Measurements from ENCODE around the gene AFAP1. TPM values are rescaled to one million over a fixed set of nuclear protein-coding genes. Genes with fewer than 3 reads are reported as not detected.

AFAP1 gene
- total and polyA plus RNA-seq, 2 of the 8 experiments (the other 6 are each of a cell fraction or from before 2014, with no cell fraction given), result 3.6 to 18.2 TPM

GRCh38 chr4:7800410-7800809 lies 139.3 kb downstream of the AFAP1 start:
- Histone ChIP-seq H2AK5ac (ENCODE audit: low read depth, low read length) (no peak overlapping the region), H3K79me1 (ENCODE audit: low read depth, low read length) (no peaks in the 10 kb centered on the region), H3K4ac (replicated peaks; ENCODE audit: insufficient read length, low read depth, low read length) (no peak overlapping the region), H2BK120ac (replicated peaks; ENCODE audit: low read depth, low read length) (no peak overlapping the region), H3K36me3 (ENCODE audit: control insufficient read depth in 2 of 4, insufficient read depth in 4 of 4, low read length in 3 of 4) (peaks cover 0 to 8% (median 4%) of the 10 kb centered on the region in 4 experiments; a peak in 6 of 8 replicates), H3K18ac (ENCODE audit: extremely low read depth, low read length) (no peak overlapping the region), H3K14ac (ENCODE audit: insufficient read length) (no peak overlapping the region), H3K27ac (ENCODE audit: low read depth, low read length) (no peak overlapping the region), H3K23ac (ENCODE audit: insufficient read length) (no peak overlapping the region), H4K20me1 (replicated peaks in 1 of 2; ENCODE audit: control insufficient read depth in 1 of 2, insufficient read depth in 2 of 2, low read length in 2 of 2) (no peaks in the 10 kb centered on the region), H3K9me3 (ENCODE audit: insufficient read depth in 2 of 2, low read depth in 1 of 2, low read length in 1 of 2) (peaks cover 4 to 6% of the 10 kb centered on the region in 2 experiments; a peak in 2 of 4 replicates), H4K5ac (ENCODE audit: insufficient read length, low read depth, low read length) (no peak overlapping the region), H4K8ac (ENCODE audit: extremely low read depth, insufficient read depth, low read length) (no peak overlapping the region), H2AFZ (ENCODE audit: low read length) (no peak overlapping the region), H2BK12ac (ENCODE audit: low read depth, low read length) (no peak overlapping the region), H3K9ac (replicated peaks in 1 of 4; ENCODE audit: extremely low read depth in 1 of 4, low read depth in 3 of 4, low read length in 3 of 4) (no peak overlapping the region), H3K4me2 (ENCODE audit: insufficient read depth in 1 of 2, low read depth in 2 of 2, low read length in 2 of 2) (no peak overlapping the region), H2BK5ac (ENCODE audit: low read depth, low read length) (no peak overlapping the region), H3K56ac (replicated peaks; ENCODE audit: insufficient read length, low read depth, low read length) (no peak overlapping the region), H4K91ac (replicated peaks; ENCODE audit: insufficient read length, low read length) (no peak overlapping the region), H3K79me2 (ENCODE audit: control insufficient read depth in 1 of 2, insufficient read depth in 2 of 2, low read length in 2 of 2) (no peaks in the 10 kb centered on the region), H2BK15ac (ENCODE audit: low read length) (no peak overlapping the region), H3K23me2 (ENCODE audit: low read depth, low read length) (no peaks in the 10 kb centered on the region), H3K4me1 (replicated peaks in 1 of 4; ENCODE audit: control insufficient read depth in 3 of 4, insufficient read depth in 4 of 4, low read length in 3 of 4) (peaks cover 1 to 3% (median 3%) of the 10 kb centered on the region in 4 experiments; a peak in 4 of 7 replicates), H3K27me3 (replicated peaks in 1 of 4; ENCODE audit: control insufficient read depth in 3 of 4, extremely low read depth in 1 of 4, insufficient read depth in 3 of 4, low read length in 3 of 4) (no peaks in the 10 kb centered on the region), H2BK20ac (ENCODE audit: low read length) (no peak overlapping the region), H3K4me3 (ENCODE audit: extremely low read depth in 1 of 4, insufficient read depth in 2 of 4, low read depth in 3 of 4, low read length in 4 of 4) (no peak overlapping the region)
- FAIRE-seq (no peak), DNase-seq (ENCODE audit: low read depth in 1 of 2, low spot score in 2 of 2) (no peak)
- WGBS, 2 experiments (ENCODE audit: extremely low coverage in 1 of 2, insufficient coverage in 1 of 2, insufficient read length in 1 of 2, insufficient replicate concordance in 2 of 2, low coverage in 1 of 2, low lambda C conversion rate in 2 of 2, missing lambda C conversion rate in 1 of 2), result 88% methylated on average over 22 of the region's 22 CpGs; no CpG with 5 or more reads in 1 of the 2 experiments
- POLR2A ChIA-PET (ENCODE audit: partially characterized antibody), result no interaction called here
- CTCF ChIA-PET (ENCODE audit: partially characterized antibody), result interaction anchor here (0.6 to 11.1 kb wide), 14 partner anchors 8 to 316 kb away, joined by 3 to 180 read pairs (median 6); no protein-coding TSS in a partner anchor
- TF ChIP-seq YY1 (IDR thresholded peaks at IDR 0.05; ENCODE audit: low read depth, low read length) (no peak), SIN3A (conservative IDR thresholded peaks at IDR 0.05 in 1 of 2, IDR thresholded peaks at IDR 0.05 in 1 of 2; ENCODE audit: low read depth in 1 of 2, low read length in 2 of 2) (no peak), SUZ12 (IDR thresholded peaks at IDR 0.05; ENCODE audit: low read length) (no peak), SIX5 (IDR thresholded peaks at IDR 0.05; ENCODE audit: low read depth, low read length) (no peak), BRCA1 (IDR thresholded peaks at IDR 0.05; ENCODE audit: low read depth, low read length) (no peak), SRF (IDR thresholded peaks at IDR 0.05; ENCODE audit: low read depth, low read length) (no peak), HDAC6 (IDR thresholded peaks at IDR 0.05; ENCODE audit: low read depth, low read length) (no peak), POLR2A (IDR thresholded peaks at IDR 0.05; ENCODE audit: control extremely low read depth in 1 of 2, low read depth in 2 of 2, low read length in 2 of 2) (no peak), SAP30 (IDR thresholded peaks at IDR 0.05; ENCODE audit: insufficient read depth, insufficient replicate concordance, low read length) (no peak), EGR1 (IDR thresholded peaks at IDR 0.05; ENCODE audit: borderline replicate concordance, low read depth, low read length) (no peak), RFX5 (IDR thresholded peaks at IDR 0.05; ENCODE audit: borderline replicate concordance, low read depth, low read length) (no peak), KDM5A (IDR thresholded peaks at IDR 0.05; ENCODE audit: low read length) (no peak), PHF8 (conservative IDR thresholded peaks at IDR 0.05; ENCODE audit: low read depth, low read length) (no peak), ATF3 (IDR thresholded peaks at IDR 0.05; ENCODE audit: insufficient read depth, low read depth, low read length) (no peak)

Measured in H1 (cell line).